HEK293 (cell line): ENCODE measurements around the gene ARHGAP1.

Source experiments
- CTCF ChIP-seq: fragments of 450-650 bp; formaldehyde crosslinking; IDR thresholded peaks from 2 replicates; pipeline ENCODE4 v1.5.1; 2016; ENCODE audit warnings: missing biosample characterization, missing genetic modification characterization
- KLF1 ChIP-seq: fragments of 450-650 bp; formaldehyde crosslinking; IDR thresholded peaks from 2 replicates; pipeline ENCODE4 v1.5.1; 2016; ENCODE audit warnings: missing biosample characterization, missing genetic modification characterization
- ZBTB26 ChIP-seq: fragments of 450-650 bp; formaldehyde crosslinking; optimal IDR thresholded peaks from 2 replicates; pipeline ENCODE3; 2016; ENCODE audit warnings: missing biosample characterization, mild to moderate bottlenecking, missing genetic modification characterization
- ZNF302 ChIP-seq: fragments of 450-650 bp; formaldehyde crosslinking; IDR thresholded peaks from 2 replicates; pipeline ENCODE4 v1.5.1; 2016; ENCODE audit warnings: missing biosample characterization, missing genetic modification characterization, low read depth
- ZNF416 ChIP-seq: fragments of 450-650 bp; formaldehyde crosslinking; IDR thresholded peaks from 2 replicates; pipeline ENCODE4 v1.5.1; 2016; ENCODE audit warnings: missing biosample characterization, missing genetic modification characterization
- TF ChIP-seq, protein P1 (sequence below): fragments of 450-650 bp; formaldehyde crosslinking; IDR thresholded peaks from 2 replicates; pipeline ENCODE4 v1.5.1; 2016; ENCODE audit warnings: missing biosample characterization, missing genetic modification characterization

GRCh38 chr11:46745995-46746394 is 45.6 kb upstream of the ARHGAP1 start:
- TF ChIP-seq CTCF (no peak), ZNF416 (tag by site-specific recombination) (no peak), ZBTB26 (tag by site-specific recombination) (no peak), ZNF302 (tag by site-specific recombination) (no peak), KLF1 (no peak)
- TF ChIP-seq, protein P1, sequence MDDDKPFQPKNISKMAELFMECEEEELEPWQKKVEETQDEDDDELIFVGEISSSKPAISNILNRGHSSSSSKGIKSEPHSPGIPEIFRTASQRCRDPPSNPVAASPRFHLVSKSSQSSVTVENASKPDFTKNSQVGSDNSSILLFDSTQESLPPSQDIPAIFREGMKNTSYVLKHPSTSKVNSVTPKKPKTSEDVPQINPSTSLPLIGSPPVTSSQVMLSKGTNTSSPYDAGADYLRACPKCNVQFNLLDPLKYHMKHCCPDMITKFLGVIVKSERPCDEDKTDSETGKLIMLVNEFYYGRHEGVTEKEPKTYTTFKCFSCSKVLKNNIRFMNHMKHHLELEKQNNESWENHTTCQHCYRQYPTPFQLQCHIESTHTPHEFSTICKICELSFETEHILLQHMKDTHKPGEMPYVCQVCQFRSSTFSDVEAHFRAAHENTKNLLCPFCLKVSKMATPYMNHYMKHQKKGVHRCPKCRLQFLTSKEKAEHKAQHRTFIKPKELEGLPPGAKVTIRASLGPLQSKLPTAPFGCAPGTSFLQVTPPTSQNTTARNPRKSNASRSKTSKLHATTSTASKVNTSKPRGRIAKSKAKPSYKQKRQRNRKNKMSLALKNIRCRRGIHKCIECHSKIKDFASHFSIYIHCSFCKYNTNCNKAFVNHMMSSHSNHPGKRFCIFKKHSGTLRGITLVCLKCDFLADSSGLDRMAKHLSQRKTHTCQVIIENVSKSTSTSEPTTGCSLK (tag by site-specific recombination) = no peak
